IPS-NIHi7 (cell line): ENCODE measurements around the gene OR2H1.
A peak's percentile ranks its signal among the peaks of the same experiment; 100 is the strongest.
"Not testable (repeated sequence)": the region's sequence is repeated elsewhere in the genome, so short reads cannot be mapped to it uniquely, and the experiment has no call there.

ENCODE experiments used
- DNase-seq: peaks from one replicate; pipeline ENCODE4 v3.0.0; 2012; ENCODE audit warnings: mixed read lengths; ENCODE audit errors: extremely low spot score

Gene OR2H1

GRCh38 chr6:29456971-29457370 lies at the start of gene OR2H1, which contains the start of gene OR11A1:
OR2H1 (plus strand) TSS chr6:29457155; CDS start chr6:29461770, 4,615 bp downstream.
OR11A1 (minus strand) TSS chr6:29457071; CDS start chr6:29427641, 29,430 bp downstream.
- no peak for DNase-seq

DNA sequence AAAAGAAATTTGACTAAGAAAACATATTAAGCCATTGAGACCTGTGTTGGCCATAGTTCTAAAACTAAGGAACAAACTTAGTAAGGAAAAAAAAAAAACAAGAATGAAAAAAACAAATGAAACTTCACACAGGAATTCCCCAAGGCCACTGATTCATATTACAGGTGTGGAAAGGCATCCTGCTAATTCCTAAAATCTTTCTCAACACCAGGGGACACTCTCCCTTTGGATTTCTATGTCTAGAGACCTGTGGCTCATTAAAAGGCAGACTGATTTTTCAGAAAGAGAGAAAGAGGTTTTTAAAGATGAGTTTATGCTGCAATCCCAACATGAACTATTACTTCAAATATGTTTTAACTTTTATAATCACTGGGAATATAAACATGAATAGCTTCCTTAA lies 42.4 kb upstream of the OR2H1 start, which contains the start of gene OR12D1:
Gene OR12D1 (plus strand): TSS at position 341 of the 400 bp plus-strand sequence.
- DNase-seq = peak; percentile 17

DNA sequence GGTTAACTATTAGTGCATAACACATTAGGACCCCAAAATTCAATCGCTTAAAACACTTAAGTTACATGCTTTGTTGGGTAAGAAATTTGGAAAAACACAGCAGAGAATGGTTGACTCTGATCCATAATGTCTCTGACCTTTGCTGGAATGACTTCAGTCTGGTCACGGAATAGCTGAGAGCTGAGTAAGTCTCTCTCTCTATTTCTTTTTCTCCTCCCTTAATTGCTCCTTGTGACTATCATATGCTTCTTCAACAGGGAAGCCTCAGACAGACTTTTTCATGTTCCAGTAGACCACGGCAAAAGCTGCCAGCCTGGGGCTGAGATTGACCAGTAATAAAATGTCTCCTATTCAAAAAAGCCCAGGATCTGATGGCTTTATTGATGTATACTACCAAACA lies 37.4 kb upstream of the OR2H1 start:
- no peak for DNase-seq

DNA sequence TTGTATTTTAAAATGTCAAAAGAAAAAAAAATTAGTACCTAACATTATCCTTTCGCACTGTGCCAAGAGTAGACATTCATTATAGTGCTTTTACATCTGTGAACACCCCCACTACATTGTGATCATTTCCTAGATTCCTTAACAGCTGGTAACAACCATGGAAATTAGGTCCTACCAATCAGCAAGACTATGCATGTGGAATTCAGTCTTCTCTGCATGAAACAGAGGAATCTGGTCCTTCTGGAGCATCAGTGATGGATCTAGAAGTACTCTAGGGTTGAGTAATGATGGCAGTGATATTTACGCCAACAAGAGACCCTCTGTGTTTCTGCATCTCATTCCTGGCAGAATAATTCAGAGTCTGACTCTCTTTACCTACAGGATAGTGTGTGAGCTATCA lies 32.8 kb upstream of the OR2H1 start:
- no peak for DNase-seq

GRCh38 chr6:29424575-29424974 lies 32.4 kb upstream of the OR2H1 start:
- DNase-seq = no peak

DNA sequence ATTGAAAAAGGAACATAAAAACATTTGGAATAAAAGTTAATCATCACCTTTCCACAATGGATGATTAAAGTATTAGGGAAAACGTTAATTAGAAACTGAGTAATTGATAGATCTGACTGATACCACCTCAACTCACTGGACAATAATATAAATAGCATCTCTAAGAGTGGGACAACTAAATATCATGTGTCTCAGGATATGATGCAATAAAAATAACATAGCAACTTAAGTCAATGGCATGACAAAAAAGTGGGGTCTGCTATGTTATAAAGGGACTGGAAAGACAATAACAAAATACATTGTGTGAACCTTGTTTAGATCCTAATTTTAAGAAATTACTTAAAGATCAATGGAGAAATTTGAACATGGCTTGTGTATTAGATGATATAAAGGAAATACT lies 31.9 kb upstream of the OR2H1 start:
- no peak for DNase-seq

- DNase-seq = no peak
Observed at GRCh38 chr6:29426654-29427053, 30.3 kb upstream of the OR2H1 start.

- peak; percentile 35 for DNase-seq
Observed at GRCh38 chr6:29436730-29437129, 20.2 kb upstream of the OR2H1 start.

DNA sequence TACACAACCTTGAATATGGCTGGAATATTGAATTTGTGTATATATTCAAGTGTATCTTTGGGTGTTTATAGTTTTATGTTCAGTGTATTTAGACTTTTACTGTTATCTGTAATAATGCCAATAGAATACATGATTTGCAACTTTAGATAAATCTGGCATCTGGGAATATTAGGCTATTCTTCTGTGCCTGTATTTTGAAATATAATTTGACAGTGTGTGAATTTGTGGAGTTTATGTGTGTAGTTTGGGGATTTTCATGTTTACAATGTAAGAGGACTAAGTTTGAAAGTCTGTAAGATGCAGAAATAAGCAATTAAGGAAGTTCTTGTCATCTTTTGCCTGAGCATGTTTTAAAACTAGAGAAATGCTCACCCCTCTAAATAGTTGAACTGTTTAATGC lies 17.9 kb upstream of the OR2H1 start, which contains the start of gene OR10C1:
Gene OR10C1 (plus strand): TSS at position 301 of the 400 bp plus-strand sequence. CDS start 710 bp downstream, outside the sequence.
- no peak for DNase-seq

GRCh38 chr6:29442719-29443118 lies 14.2 kb upstream of the OR2H1 start:
- no peak for DNase-seq

GRCh38 chr6:29444031-29444430 lies 12.9 kb upstream of the OR2H1 start:
- DNase-seq = not testable (repeated sequence)

GRCh38 chr6:29447670-29448069 lies 9.3 kb upstream of the OR2H1 start:
- DNase-seq = peak; percentile 74

DNA sequence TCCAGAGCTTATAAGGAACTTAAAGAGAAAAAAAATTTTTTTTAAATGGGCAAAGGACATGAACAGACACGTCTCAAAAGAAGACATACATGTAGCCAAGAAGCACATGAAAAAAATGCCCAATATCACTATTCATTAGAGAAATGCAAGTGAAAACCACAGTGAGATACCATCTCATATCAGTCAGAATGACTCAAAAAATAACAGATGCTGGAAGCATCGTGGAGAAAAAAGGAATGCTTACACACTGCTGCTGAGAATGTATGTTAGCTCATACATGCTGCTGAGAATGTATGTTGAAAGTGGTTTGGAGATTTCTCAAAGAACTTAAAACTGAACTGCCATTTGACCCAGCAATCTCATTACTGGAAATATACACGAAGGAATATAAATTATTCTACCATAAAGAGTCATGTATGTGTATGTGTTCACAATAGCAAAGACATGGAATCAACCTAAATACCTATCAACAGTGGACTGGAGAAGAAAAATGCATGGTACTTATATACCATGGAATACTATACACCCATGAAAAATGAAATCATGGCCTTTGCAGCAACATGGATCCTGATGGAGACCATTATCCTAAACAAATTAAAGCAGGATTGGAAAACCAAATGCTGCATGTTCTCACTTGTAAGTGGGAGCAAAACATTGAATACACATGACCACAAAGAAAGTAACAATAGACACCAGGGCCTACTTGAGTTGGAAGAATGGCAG lies 5.3 kb upstream of the OR2H1 start:
- DNase-seq = no peak

GRCh38 chr6:29461021-29461814 lies 4.3 kb downstream of the OR2H1 start:
- no peak for DNase-seq

DNA sequence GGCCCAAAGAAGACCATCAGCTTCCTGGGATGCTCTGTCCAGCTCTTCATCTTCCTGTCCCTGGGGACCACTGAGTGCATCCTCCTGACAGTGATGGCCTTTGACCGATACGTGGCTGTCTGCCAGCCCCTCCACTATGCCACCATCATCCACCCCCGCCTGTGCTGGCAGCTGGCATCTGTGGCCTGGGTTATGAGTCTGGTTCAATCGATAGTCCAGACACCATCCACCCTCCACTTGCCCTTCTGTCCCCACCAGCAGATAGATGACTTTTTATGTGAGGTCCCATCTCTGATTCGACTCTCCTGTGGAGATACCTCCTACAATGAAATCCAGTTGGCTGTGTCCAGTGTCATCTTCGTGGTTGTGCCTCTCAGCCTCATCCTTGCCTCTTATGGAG lies 5.1 kb downstream of the OR2H1 start:
- DNase-seq = no peak

GRCh38 chr6:29465279-29465678 lies 8.3 kb downstream of the OR2H1 start:
- DNase-seq = no peak

GRCh38 chr6:29465801-29466200 lies 8.8 kb downstream of the OR2H1 start:
- DNase-seq = no peak

DNA sequence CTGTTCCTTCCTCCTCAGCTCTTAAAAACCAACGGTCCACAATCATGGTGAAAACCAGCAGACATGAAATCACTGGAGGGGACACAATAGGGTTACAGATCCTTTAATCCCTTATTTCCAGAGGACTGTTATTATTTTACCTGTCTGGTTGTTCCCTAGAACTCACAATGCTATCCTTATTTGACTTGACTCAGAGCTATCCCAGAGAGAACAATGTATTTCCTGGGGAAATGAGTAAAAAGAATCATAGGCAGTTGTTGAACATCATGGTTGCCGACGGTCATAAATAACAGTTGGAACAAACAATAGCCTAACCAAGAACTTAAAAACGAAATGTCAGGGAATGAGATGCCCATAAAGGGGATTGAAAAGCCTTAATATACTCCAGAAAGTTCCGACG lies 9.3 kb downstream of the OR2H1 start:
- no peak for DNase-seq

DNA sequence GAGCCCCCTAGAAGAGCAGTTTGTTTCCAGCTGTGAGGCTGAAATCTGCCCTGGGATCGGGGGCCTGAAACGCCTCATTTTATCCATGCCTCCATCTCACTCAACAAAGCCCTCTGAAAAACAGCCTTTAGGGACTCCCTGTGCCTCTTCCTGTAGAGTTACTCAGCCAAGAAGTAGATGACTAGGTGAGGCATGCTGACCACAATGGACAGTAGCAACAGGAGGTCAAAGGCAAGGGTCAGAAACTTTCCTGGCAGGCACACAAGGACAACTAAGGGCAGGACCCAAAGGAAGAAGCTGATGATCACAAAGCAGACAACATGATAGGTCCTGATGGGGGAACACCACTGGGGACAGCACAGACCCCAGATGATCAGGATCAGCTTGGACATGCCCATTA lies 18.0 kb downstream of the OR2H1 start:
- DNase-seq = no peak

DNA sequence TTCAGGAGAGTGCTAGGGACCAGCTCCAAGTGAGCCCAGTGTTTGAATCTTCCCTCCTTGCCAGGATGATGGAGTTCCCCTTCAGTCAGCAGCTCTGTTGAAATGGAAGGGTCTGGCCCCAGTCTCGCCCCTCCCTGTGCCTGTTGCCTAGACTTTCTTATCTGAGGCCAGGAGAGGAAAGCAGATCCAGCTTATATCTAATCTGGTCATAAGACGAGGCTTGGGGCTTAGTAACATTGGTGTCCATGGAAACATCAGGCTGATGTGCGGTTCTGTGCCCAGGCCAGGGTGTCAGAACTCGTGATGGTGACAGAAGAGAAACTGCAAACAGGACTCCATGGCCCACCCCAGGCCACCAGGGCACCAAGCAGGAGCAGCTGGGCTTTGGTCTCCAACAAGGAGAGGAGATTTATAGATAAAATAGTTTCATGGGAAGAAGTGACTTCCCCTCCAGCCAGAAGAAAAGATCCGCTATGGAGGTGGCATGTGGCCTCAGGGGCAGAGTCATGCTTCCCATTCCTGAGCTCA lies 21.0 kb downstream of the OR2H1 start:
- DNase-seq = no peak

DNA sequence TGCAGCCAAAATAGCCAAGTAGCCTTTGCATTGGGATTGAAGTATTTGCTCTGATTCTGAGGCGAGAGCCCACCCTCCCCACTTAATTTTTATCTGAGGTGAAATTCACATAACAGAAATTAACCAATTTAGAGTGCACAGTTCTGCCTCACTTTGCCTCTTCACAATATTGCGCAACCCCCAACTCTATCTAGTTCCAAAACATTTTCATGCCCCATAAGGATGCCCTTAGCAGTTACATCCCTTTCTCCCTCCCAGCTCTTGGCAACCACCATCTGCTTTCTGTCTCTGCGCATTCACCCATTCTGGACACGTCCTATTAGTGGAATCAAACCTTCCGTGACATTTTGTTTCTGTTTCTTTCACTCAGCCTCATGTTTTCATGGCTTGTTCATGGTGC lies 21.8 kb downstream of the OR2H1 start:
- DNase-seq = no peak

GRCh38 chr6:29479560-29479959 lies 22.6 kb downstream of the OR2H1 start:
- DNase-seq = peak; percentile 6

- DNase-seq = no peak
Observed at GRCh38 chr6:29483186-29483585, 26.2 kb downstream of the OR2H1 start.
